H1 (cell line): ENCODE results near the gene ARHGAP6. TPM values are rescaled to one million over a fixed set of nuclear protein-coding genes. Genes with fewer than 3 reads are reported as not detected.

Experiments used
- CBX5 ChIP-seq: fragments of 300-800, 300-1000 bp; sonication (generic); IDR thresholded peaks from 2 replicates; pipeline ENCODE4 v1.7.1; 2016; ENCODE audit warnings: antibody characterized with exemption, low read length, low read depth
- CHD1 ChIP-seq: IDR thresholded peaks from 2 replicates; pipeline ENCODE4 v1.6.1; 2012; ENCODE audit warnings: low read depth, low read length, improper control_type of control experiment
- E2F6 ChIP-seq: IDR thresholded peaks from 2 replicates; pipeline ENCODE4 v1.6.1; 2012; ENCODE audit warnings: inconsistent platforms
- KDM1A ChIP-seq: fragments of 200-600, 300-600 bp; sonication (generic); IDR thresholded peaks from 2 replicates; pipeline ENCODE4 v1.7.1; 2016; ENCODE audit warnings: mild to moderate bottlenecking, low read length, borderline replicate concordance
- KDM4A ChIP-seq: IDR thresholded peaks from one replicate; pipeline ENCODE4 v1.7.1; 2012; ENCODE audit warnings: low read depth, mild to moderate bottlenecking, moderate library complexity, low read length, inconsistent platforms; ENCODE audit not compliant: severe bottlenecking
- MAFK ChIP-seq: IDR thresholded peaks from 2 replicates; pipeline ENCODE4 v1.6.1; 2012; ENCODE audit warnings: low read depth, mild to moderate bottlenecking, improper control_type of control experiment, low read length
- MAX ChIP-seq: IDR thresholded peaks from 2 replicates; pipeline ENCODE4 v1.6.1; 2012; ENCODE audit warnings: inconsistent platforms
- NANOG ChIP-seq: IDR thresholded peaks from 2 replicates; pipeline ENCODE4 v1.6.1; 2011; ENCODE audit warnings: low read length, low read depth, mild to moderate bottlenecking, inconsistent platforms; ENCODE audit not compliant: insufficient read depth, poor library complexity, severe bottlenecking
- NRF1 ChIP-seq: IDR thresholded peaks from 2 replicates; pipeline ENCODE4 v1.6.1; 2011; ENCODE audit warnings: mild to moderate bottlenecking, low read depth, low read length, improper control_type of control experiment
- POLR2A ChIP-seq, 2 experiments: IDR thresholded peaks; 1 replicate in 1 of 2; 2 replicates in 1 of 2; pipeline ENCODE4 v1.6.1; 2011; ENCODE audit warnings: low read depth in 2 of 2, low read length in 2 of 2, mild to moderate bottlenecking in 2 of 2; ENCODE audit errors: control extremely low read depth in 1 of 2
- POU5F1 ChIP-seq: IDR thresholded peaks from 2 replicates; pipeline ENCODE4 v1.6.1; 2011; ENCODE audit warnings: low read depth, mild to moderate bottlenecking, low read length, moderate library complexity
- RFX5 ChIP-seq: IDR thresholded peaks from 2 replicates; pipeline ENCODE4 v1.6.1; 2011; ENCODE audit warnings: low read depth, low read length, improper control_type of control experiment, borderline replicate concordance
- RNF2 ChIP-seq: fragments of 200-900, 300-1000 bp; sonication (generic); IDR thresholded peaks from 2 replicates; pipeline ENCODE4 v1.7.1; 2016; ENCODE audit warnings: borderline replicate concordance, low read depth, mild to moderate bottlenecking, antibody characterized with exemption, low read length; ENCODE audit not compliant: poor library complexity, severe bottlenecking; ENCODE audit errors: missing control alignments
- SIX5 ChIP-seq: IDR thresholded peaks from 2 replicates; pipeline ENCODE4 v1.6.1; 2011; ENCODE audit warnings: mild to moderate bottlenecking, low read depth, low read length
- SUZ12 ChIP-seq: fragments of 200-600 bp; sonication (generic); IDR thresholded peaks from 2 replicates; pipeline ENCODE4 v1.6.1; 2012; ENCODE audit warnings: mild to moderate bottlenecking, inconsistent platforms, low read length, moderate library complexity, mixed read lengths
- USF2 ChIP-seq: IDR thresholded peaks from 2 replicates; pipeline ENCODE4 v1.6.1; 2011; ENCODE audit warnings: low read length, improper control_type of control experiment
- YY1 ChIP-seq: IDR thresholded peaks from 2 replicates; pipeline ENCODE4 v1.6.1; 2011; ENCODE audit warnings: low read depth, mild to moderate bottlenecking, low read length
- polyA plus RNA-seq, 7 experiments: library from polyadenylated mRNA; depleted of rRNA in 3 of 7; stranded (reverse) in 5 of 7; unstranded in 2 of 7; fragments of >200 nt in 5 of 7; fragments of 200-250 nt in 2 of 7; gene quantifications; 1 replicate in 5 of 7; 2 replicates in 1 of 7; 4 replicates in 1 of 7; pipeline versions ENCODE4 v1.2.1 to v1.2.3, GENCODE V29; 2011 to 2013; ENCODE audit warnings: missing spikeins in 2 of 7, mixed read lengths in 2 of 7
- total RNA-seq: library from RNA; stranded (reverse); fragmentation: NEBNext Ultra II Directional; extraction: Animal tissue kit (Norgen Biotek cat#: 25700); gene quantifications from 2 replicates; pipeline ENCODE4 v1.2.1, GENCODE V29; 2021
- TF ChIP-seq, protein P1 (sequence below): IDR thresholded peaks from 2 replicates; pipeline ENCODE4 v1.6.1; 2012; ENCODE audit warnings: low read length, inconsistent platforms

The ARHGAP6 gene
- total and polyA plus RNA-seq, 2 of the 8 experiments (the other 6 are each of a cell fraction or from before 2014, with no cell fraction given): 0.35 to 0.82 TPM

- TF ChIP-seq CBX5 (no peak), MAX (no peak), CHD1 (no peak), USF2 (no peak), NRF1 (no peak), KDM4A (no peak), MAFK (no peak), RFX5 (no peak), SUZ12 (no peak), KDM1A (no peak), E2F6 (no peak), SIX5 (no peak), NANOG (no peak), RNF2 (no peak), YY1 (no peak), POLR2A (IDR thresholded peaks at IDR 0.05; ENCODE audit: control extremely low read depth in 1 of 2, low read depth in 2 of 2, low read length in 2 of 2) (no peak), POU5F1 (no peak)
- TF ChIP-seq, protein P1, sequence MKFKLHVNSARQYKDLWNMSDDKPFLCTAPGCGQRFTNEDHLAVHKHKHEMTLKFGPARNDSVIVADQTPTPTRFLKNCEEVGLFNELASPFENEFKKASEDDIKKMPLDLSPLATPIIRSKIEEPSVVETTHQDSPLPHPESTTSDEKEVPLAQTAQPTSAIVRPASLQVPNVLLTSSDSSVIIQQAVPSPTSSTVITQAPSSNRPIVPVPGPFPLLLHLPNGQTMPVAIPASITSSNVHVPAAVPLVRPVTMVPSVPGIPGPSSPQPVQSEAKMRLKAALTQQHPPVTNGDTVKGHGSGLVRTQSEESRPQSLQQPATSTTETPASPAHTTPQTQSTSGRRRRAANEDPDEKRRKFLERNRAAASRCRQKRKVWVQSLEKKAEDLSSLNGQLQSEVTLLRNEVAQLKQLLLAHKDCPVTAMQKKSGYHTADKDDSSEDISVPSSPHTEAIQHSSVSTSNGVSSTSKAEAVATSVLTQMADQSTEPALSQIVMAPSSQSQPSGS: no peak
Measured at GRCh38 chrX:11422525-11422857, 243.2 kb downstream of the ARHGAP6 start (continued).
